Brain microvascular endothelial cell (primary cell): Measurements from ENCODE around the gene LOXHD1.

Source experiments
- DNase-seq: peaks from one replicate; pipeline ENCODE4 v3.0.0-alpha.2; 2020
- H3K27ac ChIP-seq: fragments of 250-450 bp; sonication (Bioruptor Pico); 2 replicates; pipeline ENCODE4 v1.5.1; 2020; ENCODE audit warnings: mild to moderate bottlenecking, moderate library complexity
- H3K27me3 ChIP-seq: fragments of 250-450 bp; sonication (Bioruptor Pico); replicated peaks from 2 replicates; pipeline ENCODE4 v1.5.1; 2020; ENCODE audit warnings: mild to moderate bottlenecking
- H3K36me3 ChIP-seq: fragments of 250-450 bp; sonication (Bioruptor Pico); replicated peaks from 2 replicates; pipeline ENCODE4 v1.5.1; 2020; ENCODE audit warnings: mild to moderate bottlenecking
- H3K4me3 ChIP-seq: 2 replicates; pipeline ENCODE4 v1.5.1; 2011; ENCODE audit warnings: low read depth, mild to moderate bottlenecking, control low read depth, low read length, moderate library complexity
- CTCF ChIP-seq: IDR thresholded peaks from 2 replicates; pipeline ENCODE4 v1.5.1; 2011; ENCODE audit warnings: low read depth, mild to moderate bottlenecking, moderate library complexity, low read length, control low read depth, inconsistent platforms; ENCODE audit errors: missing control alignments
- in situ Hi-C: cut with HindIII; loops from 2 replicates; pipeline ENCODE4 v1.10.0; 2017; ENCODE audit warnings: low sequenced_read_pairs, low pct_ligation_motif_present

Gene LOXHD1

GRCh38 chr18:46474487-46475389 lies 182.3 kb downstream of the LOXHD1 start:
- no peaks in the 10 kb centered on the region for H3K36me3 ChIP-seq
- no peaks in the 10 kb centered on the region for H3K27me3 ChIP-seq
- H3K4me3 ChIP-seq, result no peak overlapping the region
- in situ Hi-C loops, result no loop called here
- no peak for TF ChIP-seq CTCF
- no peak overlapping the region for H3K27ac ChIP-seq
- no peak for DNase-seq

GRCh38 chr18:46471809-46472498 lies 185.1 kb downstream of the LOXHD1 start:
- Histone ChIP-seq H3K27me3 (no peaks in the 10 kb centered on the region), H3K36me3 (no peaks in the 10 kb centered on the region), H3K4me3 (no peak overlapping the region), H3K27ac (no peak overlapping the region)
- TF ChIP-seq CTCF, result no peak
- DNase-seq, result no peak
- in situ Hi-C loops, result no loop called here

DNA sequence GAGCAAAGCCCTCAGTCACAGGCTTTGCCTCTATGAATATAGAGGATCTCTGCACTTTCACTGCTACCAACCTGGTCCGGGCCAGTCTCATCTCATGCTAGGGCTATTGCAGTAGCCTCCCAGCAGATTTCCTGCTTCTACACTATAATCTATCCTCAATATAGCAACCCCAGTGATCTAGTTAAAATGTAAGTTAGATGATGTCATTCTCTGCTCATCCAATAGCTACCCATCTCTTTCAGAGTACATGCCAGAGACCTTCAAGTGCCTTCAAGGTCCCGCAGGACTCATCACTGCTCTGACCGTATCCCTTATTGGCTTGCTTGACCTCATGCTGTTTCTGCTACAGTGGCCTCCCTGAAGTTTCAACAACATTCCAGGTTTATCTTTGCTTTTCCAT lies 186.3 kb downstream of the LOXHD1 start:
- TF ChIP-seq CTCF, result no peak
- Histone ChIP-seq H3K4me3 (no peak overlapping the region), H3K27ac (no peak overlapping the region), H3K36me3 (no peaks in the 10 kb centered on the region), H3K27me3 (no peaks in the 10 kb centered on the region)
- in situ Hi-C loops, result no loop called here
- no peak for DNase-seq

DNA sequence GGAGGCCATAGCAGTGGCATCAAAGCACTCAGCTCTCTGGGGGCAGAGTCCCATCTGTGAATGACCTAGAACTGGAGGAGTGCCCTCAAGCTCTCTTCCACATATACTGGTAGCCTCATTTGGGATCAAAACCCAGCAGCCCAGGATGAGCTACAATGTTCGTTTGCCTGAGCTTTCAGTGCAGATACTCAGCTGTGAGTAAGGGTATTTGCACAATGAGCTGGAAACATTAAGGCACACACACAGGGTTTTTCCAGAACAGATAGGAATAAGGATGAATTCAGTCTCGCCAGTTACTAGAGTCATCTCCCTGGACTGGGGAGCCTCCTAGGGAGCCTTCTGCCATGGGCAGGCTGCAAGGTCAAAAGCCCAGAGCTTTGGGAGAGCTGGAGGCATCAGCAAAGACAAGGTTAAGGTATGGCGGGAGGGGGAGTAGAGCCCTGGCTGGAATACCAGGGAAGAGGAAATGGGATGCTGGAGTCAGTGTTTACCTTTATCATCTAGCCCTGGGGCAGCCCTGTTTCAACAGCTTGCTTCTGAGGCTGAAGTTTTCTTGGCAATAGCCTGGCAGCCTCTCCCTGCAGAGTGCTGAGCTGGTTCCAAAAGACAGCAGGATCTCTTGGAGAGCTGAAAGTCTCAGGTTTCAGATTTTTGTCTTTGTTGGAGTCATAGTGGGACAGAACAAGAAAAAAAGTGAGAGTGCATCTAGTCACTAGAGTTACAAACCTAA lies 187.7 kb downstream of the LOXHD1 start:
- Histone ChIP-seq H3K27me3 (no peaks in the 10 kb centered on the region), H3K4me3 (no peak overlapping the region), H3K36me3 (no peaks in the 10 kb centered on the region), H3K27ac (no peak overlapping the region)
- DNase-seq, result no peak
- no peak for TF ChIP-seq CTCF
- in situ Hi-C loops, result no loop called here

GRCh38 chr18:46468426-46469180 lies 188.4 kb downstream of the LOXHD1 start:
- Histone ChIP-seq H3K27me3 (no peaks in the 10 kb centered on the region), H3K36me3 (no peaks in the 10 kb centered on the region), H3K4me3 (no peak overlapping the region), H3K27ac (no peak overlapping the region)
- in situ Hi-C loops, result no loop called here
- no peak for TF ChIP-seq CTCF
- DNase-seq, result no peak
